ENCODE data around the gene CELA2A.
"Not testable (repeated sequence)": the region's sequence is repeated elsewhere in the genome, so short reads cannot be mapped to it uniquely, and the experiment has no call there.

Gene CELA2A

DNA sequence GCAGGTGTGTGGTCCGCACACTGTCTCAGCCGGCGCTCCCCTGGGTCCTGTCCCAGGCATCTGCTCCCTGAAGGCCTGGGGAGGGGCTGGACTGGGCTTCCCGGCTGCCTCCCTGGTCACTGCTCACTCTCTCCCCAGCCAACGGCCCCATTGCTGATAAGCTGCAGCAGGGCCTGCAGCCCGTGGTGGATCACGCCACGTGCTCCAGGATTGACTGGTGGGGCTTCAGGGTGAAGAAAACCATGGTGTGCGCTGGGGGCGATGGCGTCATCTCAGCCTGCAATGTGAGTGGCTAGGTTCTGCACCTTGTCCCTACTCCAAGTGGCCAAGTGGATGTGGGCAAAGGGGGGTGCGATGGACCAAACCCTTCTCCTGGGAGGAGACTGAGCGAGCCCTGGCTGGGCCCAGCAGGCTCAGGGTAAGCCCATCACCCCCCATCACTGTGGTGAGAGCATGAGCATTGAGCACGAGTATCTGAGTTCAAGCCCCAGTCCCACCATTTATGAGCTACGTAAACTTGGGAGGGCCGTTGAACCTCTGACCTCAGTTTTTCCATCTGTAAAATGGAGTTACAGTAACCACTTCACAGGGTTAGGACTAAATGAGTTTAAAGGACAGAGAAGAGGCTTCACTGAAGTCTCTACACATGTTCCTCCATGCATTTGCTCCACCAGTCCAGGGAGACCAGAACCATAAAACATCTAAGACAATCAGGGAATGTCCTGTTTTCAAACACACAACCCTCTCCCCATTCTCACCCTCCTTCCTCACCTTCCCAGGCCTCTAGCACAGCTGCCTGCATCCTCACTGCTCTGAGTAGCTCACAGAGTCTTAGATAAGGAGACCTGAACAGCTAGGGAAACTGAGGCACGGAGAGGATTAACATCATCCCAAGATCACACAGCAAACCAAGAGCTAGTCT is 11.8 kb upstream of the CELA2A start:
- no peak for DNase-seq

DNA sequence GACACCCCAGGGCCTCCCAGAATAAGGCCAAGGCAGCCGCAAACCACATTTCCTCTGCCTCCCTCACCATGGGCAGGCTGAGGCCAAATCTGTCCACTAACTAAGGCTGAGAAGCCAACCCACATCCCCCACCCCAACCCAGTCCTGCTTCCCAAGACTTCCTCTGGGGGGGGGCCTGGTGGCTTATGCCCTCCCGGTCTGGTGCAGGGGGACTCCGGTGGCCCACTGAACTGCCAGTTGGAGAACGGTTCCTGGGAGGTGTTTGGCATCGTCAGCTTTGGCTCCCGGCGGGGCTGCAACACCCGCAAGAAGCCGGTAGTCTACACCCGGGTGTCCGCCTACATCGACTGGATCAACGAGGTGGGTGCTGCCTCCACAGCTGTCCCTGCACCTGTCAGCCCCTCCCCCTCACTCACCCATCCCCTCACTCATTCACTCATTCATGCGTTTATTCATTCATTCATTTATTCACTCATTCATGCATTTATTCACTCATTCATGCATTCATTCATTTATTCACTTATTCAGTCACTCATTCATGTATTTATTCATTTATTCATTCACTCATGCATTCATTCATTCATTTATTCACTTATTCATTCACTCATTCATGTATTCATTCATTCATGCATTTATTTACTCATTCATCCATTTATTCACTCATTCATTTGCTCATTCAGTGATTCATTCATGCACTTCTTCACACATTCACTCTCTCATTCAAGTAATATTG is 11.0 kb upstream of the CELA2A start:
- no peak for DNase-seq

DNA sequence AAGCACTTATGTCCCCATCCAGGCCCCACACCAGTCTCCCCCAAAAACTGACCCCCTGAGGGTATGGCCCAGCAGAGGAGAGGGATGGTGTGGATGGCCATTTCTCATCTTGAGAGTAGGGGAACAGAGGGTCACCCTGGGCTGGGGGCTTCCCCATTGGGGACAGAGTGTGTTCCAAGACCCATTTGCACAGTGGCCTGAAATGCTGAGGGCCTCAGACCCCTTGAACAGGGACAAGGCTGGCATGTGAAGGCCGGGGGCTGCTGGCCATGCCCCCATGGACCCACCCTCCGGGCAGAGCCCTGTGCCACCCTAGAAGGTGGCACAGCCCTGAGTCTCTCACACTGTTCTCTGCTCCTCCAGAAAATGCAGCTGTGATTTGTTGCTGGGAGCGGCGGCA is 10.3 kb upstream of the CELA2A start:
- no peak for DNase-seq

DNA sequence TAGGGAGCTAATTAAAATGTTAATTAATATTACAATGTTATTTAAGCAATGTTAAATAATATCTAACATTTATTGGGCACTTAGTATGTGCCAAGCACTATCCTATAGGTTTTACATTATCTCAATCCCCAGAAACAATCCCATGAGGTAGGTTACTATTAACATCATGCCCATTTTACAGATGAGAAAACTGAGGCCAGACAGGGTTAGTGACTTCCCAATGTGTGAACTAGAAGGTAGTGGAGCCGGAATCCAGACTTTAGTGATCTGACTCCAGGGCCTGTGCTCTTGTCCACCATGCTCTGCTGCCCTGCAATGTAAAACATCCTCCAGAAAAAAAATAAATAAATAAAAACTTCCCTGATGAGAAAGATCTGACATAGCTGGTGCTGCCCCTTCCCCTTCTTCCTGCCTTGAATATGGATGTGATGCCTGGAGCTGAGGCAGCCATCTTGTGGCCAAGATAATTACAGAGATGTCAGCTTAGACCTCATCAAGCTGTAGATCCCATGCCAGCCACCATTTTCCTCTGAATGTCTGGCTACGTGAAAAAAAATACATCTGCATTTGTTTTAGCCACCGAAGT is 7.6 kb upstream of the CELA2A start:
- DNase-seq, result no peak

DNA sequence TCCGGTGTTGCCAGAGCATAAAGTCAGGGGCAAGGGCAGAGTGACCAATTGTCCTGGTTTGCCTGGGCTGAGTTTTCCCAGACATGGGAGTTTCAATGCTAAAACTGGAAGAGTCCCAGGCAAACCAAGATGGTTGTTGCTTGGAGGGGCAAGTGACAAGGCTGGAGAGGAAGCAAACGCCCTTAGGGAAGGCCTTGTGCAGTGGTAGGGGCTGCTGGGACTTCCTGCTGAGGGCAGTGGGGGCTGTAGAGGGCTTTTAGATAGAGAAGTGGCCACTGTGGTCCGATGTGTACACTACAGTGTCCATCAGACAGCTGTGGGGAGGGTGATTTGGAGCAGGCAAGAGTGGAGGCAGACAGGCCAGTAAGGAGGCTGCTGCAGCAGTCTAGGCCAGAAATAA is 7.0 kb upstream of the CELA2A start:
- no peak for DNase-seq

DNA sequence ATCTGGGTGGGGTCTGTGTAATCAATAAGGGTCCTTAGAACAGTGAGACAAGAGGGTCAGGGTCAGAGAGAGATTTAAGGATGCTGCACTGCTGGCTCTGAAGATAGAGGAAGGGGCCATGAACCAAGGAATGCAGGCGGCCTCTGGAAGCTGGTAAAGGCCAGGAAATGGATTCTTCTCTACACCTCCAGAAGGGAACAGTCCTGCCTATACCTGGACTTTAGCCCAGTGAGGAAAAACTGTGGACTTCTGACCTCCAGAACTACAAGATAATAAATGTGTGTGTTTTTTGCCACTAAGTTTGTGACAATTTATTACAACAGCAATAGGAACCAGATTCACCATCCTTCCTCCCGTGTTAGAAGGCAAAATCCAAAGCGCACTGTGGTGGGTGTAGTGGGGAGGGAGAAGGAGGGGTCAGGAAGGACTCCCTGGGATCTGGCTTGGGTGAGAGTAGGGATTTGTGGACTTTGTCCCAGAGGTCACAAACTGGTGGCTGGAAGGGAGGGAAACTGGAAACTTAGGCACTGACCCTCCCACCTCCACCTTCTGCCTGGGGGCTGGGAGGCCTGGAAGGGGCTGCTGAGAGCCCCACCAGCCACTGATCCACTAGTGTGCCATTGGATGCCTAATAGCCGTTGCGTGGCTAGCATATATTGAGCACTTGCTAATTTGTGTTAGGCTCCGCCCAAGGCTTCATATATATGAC is 5.4 kb upstream of the CELA2A start:
- DNase-seq, result no peak

DNA sequence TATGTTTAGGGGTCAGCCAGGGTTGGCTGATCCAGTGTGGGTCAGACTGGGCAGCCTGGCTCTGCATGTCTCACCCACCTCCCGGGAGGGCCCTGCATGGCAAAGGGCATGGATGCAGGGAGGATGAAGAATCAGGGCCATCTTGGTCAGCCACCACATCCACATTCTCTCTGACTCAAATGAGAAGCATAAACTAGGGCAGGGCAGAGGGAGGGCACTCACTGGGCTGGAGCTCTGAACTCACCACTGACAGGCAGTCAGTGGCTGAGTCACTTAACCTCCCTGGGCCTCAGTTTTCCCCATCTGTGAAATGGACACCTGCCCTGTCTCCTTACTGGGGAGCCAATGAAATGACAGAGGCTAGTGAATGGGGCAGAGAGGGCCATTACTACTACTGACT is 4.3 kb upstream of the CELA2A start:
- DNase-seq, result no peak

DNA sequence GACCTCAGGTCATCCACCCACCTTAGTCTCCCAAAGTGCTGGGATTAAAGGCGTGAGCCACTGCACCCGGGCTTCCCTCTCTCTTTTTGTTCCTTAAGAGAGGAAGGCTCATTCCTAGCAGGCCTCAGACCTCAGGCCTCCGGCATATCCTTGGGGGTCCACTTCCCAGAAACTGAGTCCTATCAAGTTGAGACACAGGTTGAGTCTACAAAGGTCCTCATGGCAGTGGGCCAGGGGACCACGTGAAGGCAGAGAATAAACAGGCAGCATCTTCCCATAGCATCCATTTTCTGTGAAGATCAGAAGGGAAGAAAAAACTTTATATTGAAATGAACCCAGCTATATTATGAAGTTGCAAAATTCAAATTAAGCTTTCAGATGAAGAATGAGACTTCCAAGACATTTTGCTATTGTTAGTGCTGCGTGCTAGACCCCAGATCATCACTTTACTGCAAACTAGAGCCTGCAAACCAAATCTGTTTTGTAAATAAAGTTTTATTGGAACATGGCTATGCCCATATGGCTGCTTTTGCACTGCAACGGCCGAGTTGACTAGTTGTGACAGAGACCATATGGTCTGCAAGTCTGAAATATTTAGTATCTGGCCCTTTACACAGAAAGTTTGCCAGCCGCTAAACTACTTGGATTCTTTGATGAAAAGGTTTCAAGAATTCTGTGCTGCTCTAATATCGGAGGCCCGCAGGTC is 3.5 kb upstream of the CELA2A start:
- DNase-seq, result no peak

DNA sequence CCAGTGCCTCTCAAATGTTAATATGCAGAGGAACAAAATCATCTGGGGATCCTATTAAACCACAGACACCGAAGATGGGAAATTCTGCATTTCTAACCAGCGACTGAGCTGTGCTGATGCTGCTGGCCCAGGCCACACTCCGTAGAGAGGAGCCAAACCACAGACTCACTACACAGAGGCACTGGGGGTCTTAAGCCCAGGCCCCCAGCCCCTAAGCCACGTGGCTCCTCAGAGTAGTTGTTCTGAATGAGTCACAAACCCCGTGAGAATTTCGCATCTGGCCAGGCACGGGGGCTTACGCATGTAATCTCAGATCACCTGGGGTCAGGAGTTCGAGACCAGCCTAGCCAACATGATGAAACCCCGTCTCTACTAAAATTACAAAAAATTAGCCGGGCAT is 2.8 kb upstream of the CELA2A start:
- no peak for DNase-seq

DNA sequence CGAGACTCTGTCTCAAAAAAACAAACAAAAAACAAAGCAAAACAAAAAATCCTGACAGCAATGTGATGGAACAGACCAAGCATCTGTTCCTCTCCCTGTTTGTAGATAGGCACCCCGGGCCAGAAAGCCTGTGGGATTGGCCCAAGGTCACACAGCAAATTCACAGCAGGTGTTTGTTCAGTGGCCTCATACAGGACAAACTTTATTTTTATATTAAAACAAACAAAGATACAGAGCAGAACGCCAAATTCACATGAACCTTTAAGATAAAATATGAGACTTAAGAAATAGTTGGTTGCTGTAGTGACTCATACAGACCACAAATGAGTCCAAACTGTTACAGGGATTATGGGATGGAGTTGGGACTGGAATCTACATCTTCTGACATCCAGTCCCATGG is 2.3 kb upstream of the CELA2A start:
- no peak for DNase-seq

DNA sequence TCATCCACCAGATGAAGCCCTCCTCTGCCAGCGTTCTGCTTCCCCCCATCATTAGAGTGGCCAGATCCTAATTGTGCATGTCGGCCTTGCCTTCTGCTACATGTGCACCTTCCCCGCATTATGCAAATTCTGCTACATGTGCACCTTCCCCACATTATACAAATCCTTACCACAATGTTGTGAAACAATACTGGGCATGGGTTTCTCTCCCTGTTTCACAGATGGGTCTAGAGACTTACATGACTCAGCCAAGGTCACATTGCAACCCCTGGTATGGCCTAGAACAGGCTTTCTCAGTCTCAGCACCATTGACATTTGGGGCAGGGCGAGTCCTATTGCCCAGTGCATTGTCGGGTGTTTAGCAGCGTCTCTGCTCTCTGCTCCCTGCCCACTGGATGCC is 1.0 kb upstream of the CELA2A start:
- DNase-seq, result no peak

DNA sequence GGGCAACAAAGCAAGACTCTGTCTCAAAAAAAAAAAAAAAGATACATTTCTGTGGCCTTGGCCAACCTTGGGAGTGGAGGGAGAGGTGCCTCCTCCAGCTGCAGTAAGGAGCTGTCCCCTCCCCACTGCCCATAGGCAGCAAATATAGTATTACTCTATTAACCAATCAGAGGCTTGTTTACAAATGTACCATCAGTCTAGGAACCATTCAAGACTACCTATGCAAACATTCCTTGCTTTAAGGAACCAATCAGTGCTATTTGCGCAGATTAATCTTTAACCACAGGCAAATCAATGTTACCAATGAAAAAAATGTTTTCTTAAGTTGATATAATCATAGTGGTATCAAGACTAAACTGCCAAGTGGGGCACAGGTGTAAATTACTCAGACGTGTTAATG is 1.1 kb downstream of the CELA2A start:
- no peak for DNase-seq

DNA sequence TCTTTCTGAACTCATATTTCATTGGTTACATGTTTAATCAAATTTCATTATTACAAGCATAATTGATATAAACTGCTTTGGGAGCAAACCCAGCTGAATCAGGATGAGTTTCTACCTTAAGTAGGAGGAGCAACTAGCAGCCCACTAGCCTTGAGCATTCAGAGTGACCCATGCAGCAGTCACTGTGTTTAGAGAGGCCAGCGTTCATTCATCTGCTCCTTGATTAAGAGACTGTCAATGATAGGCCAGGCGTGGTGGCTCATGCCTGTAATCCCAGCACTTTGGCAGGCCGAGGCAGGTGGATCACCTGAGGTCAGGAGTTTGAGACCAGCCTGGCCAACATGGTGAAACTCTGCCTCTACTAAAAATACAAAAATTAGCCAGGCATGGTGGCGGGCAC is 1.9 kb downstream of the CELA2A start:
- DNase-seq, result not testable (repeated sequence)

DNA sequence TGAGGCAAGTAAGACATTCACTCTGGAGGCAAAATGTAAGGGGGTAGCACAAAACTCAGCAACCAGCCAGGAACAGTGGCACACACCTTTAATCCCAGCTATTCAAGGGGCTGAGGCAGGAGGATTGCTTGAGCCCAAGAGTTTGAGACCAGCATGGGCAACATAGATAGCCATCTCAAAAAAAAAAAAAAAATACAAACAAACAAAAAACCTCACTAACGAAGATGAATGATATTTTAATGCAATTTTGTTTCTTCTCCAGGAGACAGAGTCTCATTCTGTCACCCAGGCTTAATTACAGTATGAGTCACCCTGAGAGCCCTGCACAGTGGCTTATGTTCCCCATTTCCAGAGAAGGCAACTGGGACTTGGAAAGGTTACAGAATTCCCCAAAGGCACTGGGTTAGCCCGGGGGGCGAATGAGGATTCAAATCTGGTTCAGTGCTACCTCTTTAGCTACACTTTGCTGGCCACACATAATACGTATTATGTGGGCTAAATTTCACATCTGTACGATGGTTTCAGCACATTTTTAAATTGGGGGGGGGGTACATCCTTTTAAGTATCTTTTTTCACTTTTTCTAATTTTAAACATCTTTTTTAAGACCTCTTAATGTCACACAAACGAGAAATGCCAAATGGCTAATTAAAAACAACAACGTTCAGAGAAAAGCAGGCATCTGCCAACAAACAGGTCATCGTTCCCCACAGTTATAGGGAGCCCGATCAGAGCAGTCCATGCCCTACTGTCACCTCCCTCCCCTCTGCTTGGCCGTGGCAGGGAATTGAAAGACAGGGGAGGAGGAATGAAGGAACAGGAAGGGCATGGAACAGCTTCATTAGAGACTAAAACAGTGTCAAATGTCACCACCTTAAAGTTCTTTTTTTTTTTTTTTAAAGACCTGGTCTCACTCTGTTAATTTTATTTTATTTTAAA is 3.5 kb downstream of the CELA2A start:
- DNase-seq, result no peak

DNA sequence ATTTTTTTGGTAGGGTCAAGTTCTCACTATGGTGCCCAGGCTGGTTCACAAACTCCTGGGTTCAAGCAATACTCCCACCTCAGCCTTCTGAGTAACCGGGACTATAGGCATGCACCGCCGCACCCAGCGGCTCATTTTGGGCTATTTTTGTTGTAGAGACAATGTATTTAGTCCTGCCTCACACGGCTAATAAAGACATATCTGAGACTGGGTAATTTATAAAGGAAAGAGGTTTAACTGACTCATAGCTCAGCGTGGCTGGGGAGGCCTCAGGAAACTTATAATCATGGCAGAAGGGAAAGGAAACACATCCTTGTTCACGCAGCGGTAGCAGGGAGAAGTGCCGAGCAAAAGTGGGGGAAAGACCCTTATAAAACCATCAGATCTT is 4.2 kb downstream of the CELA2A start:
- DNase-seq, result no peak

DNA sequence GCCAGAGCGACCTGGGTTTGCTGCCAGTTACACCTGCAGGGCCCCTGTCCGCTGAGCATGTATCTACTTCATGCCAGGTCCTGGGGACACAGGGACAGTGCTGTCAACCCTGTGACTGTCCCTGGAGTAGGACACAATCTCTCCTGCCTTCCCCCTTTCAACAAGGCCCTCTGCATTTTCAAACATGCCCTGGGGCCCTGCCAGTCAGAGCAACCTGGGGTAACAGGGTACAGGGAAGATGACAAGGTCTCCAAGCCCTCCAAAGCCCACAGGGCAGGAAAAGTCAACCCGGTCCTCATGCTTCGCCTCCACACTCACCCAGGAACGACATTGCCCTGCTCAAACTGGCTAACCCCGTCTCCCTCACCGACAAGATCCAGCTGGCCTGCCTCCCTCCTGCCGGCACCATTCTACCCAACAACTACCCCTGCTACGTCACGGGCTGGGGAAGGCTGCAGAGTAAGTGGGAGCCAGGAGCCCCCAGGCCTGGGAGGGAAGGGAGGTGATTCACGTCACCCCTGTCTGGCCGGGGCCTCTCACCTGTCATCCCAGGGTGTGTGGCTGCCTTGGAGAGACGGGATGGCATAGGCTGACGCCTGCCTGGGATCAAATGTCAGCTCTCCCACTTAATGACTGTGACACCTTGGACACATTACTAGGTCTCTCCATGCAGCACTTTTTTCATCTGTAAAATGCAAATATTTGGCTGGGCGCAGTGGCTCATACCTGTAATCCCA is 6.7 kb downstream of the CELA2A start:
- not testable (repeated sequence) for DNase-seq

DNA sequence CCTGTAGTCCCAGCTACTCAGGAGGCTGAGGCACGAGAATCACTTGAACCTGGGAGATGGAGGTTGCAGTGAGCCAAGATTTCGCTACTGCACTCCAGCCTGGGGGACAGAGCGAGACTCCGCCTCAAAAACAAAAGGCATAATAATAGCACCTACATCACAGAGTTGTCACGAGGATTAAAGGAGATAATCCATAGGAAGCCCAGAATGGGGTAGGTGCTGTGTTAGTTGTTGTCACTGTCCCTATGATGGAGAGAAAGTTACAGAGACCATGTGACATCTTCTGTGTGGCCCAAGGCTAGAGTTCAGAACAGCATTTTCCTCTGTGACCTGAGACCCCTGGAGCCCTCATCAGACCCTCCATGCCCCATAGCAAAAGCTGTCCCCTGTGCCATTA is 7.4 kb downstream of the CELA2A start:
- not testable (repeated sequence) for DNase-seq

DNA sequence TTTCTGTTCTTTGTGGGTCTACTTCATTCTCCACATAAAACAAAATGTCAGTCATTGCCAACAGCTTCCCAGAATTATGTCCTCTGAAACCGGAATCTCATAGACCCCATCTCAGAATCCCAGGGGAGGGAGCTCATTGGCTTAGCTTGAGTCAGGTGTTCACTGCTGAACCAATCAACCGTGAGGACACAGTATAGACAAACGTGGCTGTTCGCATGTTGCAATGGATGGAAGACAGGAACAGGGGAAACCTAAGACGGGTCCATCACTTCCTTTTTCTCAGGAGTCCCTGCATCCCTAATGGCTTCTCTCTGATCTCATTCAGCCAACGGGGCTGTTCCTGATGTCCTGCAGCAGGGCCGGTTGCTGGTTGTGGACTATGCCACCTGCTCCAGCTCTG is 9.1 kb downstream of the CELA2A start:
- DNase-seq, result no peak

DNA sequence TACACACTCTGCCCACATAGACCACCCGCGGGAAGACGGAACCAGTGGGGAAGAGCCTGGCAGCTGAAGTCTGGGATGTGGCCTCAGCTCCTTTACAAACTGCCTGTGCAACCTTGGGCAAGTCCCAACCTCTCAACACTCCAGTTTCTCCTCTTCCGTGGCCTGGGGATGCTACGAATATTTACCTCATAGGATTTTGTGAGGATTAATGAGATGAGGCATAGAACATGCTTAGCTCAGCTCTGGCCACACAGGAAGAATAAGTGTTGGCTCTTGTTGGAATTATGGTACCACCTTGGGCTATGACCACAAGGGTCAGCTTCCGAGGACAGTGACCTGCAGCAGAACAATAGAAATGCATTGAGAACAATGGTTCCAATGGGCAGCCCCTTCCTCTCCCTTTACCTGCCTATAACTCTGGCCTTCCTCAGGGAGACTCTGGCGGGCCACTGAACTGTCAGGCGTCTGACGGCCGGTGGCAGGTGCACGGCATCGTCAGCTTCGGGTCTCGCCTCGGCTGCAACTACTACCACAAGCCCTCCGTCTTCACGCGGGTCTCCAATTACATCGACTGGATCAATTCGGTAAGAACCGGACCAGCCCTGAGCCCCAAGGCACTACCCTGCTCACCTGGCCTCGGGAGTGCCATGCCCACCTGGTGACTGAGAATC is 10.6 kb downstream of the CELA2A start:
- DNase-seq, result not testable (repeated sequence)
